Sigmoid colon (tissue), 4 donors: Measurements from ENCODE around the gene MACROD2.

ENCODE experiments used
- CTCF ChIP-seq, 4 experiments: fragments of 450-650 bp in 3 of 4; fragments of 200-600 bp in 1 of 4; IDR thresholded peaks; one replicate each; pipeline ENCODE4 v1.5.1; 2016 to 2019; ENCODE audit warnings: antibody characterized with exemption in 4 of 4, mild to moderate bottlenecking in 3 of 4, moderate library complexity in 2 of 4
- POLR2A ChIP-seq, 2 donors: fragments of 450-650 bp; IDR thresholded peaks; one replicate each; pipeline ENCODE4 v1.6.1; 2016; ENCODE audit warnings: antibody characterized with exemption in 2 of 2, mild to moderate bottlenecking in 2 of 2, moderate library complexity in 2 of 2
- POLR2AphosphoS5 ChIP-seq, 4 donors: sonication (generic); formaldehyde crosslinking; IDR thresholded peaks; one replicate each; pipeline ENCODE4 v1.6.1; 2017; ENCODE audit warnings: antibody characterized with exemption in 4 of 4

- TF ChIP-seq POLR2A (IDR thresholded peaks at IDR 0.05): no peak
- no peak for TF ChIP-seq POLR2AphosphoS5 (IDR thresholded peaks at IDR 0.05)
- TF ChIP-seq CTCF (IDR thresholded peaks at IDR 0.05): no peak
Measured at GRCh38 chr20:15375836-15376235, 1380.5 kb downstream of the MACROD2 start.
